HG03066 (cell line): ENCODE data around the gene RSPH1.
"Not testable (repeated sequence)": the region's sequence is repeated elsewhere in the genome, so short reads cannot be mapped to it uniquely, and the experiment has no call there.

ENCODE experiments used
- ATAC-seq: cut with Tn5 transposase; IDR thresholded peaks from one replicate; pipeline ENCODE4 v1.9.1; 2021; ENCODE audit warnings: low read depth; ENCODE audit not compliant: unreplicated experiment

Gene RSPH1

GRCh38 chr21:42489991-42490390 is 6.0 kb downstream of the RSPH1 start:
- no peak for ATAC-seq

- ATAC-seq: no peak
Measured at GRCh38 chr21:42489006-42489563, 6.9 kb downstream of the RSPH1 start.

- ATAC-seq: no peak
Measured at GRCh38 chr21:42486531-42486930, 9.5 kb downstream of the RSPH1 start.

GRCh38 chr21:42486072-42486471 is 10.0 kb downstream of the RSPH1 start:
- ATAC-seq: no peak

DNA sequence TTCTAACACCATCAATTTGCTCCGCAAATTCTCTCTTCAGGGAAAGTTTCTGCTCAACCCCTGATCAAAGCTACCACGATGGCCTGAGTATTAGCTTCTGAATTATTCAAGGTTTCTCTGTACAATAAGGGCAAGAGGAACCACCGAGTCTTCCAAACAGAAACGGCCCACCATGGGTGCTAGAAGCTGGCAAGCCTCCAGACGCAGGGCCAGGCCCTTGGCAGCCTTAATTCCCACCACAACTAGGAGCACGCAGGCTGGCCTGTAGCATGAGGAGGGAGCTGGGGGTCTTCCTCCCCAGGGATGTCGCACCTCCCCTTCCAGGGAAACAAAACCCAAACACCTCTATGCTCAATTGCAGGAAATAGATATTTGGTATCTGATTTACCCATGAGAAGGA is 11.1 kb downstream of the RSPH1 start:
- ATAC-seq: no peak

DNA sequence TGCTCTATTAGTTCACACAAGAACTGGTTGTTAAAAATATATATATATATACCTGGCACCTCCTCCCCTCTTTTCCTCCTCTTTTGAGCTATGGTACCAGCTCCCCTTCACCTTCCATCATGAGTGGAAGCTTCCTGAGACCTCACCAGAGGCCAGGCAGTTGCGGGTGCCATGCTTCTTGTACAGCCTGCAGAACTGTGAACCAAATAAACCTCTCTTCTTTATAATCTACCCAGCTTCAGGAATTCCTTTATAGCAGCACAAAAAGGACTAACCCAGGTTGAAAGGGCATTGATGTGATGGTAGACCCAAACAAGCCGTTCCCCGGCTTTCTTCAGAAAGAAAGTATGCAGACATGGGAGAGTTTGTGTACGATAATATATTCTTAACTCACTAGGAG is 14.9 kb downstream of the RSPH1 start:
- ATAC-seq: no peak

DNA sequence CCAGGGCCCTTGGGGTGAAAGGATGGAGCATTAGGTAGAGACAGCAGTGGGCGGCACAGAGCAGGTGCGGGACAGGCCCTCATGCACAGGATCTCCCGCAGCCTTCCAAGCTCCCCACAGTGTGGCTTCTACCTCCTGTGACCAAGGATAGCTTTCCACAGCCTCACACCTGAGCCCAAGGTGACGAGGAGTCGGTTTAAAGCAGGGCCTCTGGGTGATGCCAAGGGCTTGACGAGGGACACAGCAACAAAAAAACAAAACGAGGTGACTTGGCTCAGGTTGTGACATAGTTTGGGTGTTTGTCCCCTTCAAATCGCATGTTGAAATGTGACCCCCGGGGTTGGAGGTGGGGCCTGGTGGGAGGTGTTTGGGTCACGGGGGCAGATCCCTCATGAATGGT is 15.3 kb downstream of the RSPH1 start:
- no peak for ATAC-seq

GRCh38 chr21:42479582-42479981 is 16.4 kb downstream of the RSPH1 start:
- no peak for ATAC-seq

DNA sequence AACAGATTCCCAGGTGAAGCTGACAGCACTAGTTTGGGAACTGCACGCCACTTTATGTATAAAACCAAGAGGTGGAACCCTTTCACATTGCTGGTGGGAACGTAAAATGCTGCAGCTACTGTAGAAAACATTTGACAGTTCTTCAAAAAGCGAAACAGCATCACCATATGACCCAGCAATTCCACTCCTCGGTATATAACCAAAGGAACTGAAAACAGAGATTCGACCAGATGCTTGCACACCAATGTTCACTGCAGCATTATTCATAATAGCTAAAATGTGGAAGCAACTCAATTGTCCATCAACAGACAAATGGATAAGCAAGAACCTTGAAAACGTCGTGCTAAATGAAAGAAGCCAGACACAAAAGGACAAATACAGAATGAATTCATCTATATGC is 17.5 kb downstream of the RSPH1 start:
- no peak for ATAC-seq

GRCh38 chr21:42476388-42477331 is 19.4 kb downstream of the RSPH1 start:
- no peak for ATAC-seq

- ATAC-seq: no peak
Measured at GRCh38 chr21:42475526-42476387, 20.3 kb downstream of the RSPH1 start.

DNA sequence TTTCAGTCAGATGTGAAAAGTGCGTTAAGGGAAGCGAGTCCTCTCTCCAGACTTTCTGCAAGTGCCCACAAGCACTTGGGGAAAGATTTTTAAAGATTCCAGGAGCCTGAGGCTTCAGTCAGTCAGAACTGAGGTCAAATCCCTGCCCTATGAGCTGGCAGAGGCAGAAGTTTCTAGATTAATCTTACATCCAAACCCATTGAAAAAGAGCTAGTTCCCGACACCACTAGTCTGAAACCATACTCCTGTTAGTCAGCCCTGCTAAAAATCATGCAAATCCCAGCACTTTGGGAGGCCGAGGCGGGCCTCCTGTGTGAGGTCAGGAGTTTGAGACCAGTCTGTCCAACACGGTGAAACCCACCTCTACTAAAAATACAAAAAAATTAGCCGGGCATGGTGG is 21.0 kb downstream of the RSPH1 start:
- ATAC-seq: no peak

- no peak for ATAC-seq
Measured at GRCh38 chr21:42474043-42474831, 21.8 kb downstream of the RSPH1 start.

DNA sequence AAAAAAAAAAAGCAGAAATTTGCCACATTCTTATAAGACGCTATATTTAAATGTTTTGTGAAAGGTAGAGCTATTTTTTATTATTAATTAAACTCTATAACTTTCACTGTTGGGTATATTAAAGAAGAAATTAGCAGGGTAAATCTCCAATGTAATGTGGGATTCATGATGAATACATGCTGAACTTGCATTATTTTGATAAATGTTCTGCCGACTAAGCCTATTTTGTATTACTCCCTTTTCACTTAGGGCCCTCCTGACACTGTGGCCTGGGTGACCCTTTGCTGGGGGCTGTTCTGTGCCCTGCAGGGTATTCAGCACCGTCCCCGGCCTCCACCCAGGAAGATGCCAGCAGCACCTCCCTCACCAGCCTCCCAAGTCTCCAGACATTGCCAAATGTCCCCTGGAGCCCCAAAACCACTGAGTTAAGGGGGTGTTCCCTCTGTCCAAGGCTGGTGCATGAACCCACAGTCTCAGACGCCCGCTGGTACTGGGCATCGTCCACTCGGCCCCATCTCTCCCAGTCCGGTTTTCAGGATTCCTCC is 22.5 kb downstream of the RSPH1 start:
- no peak for ATAC-seq

- no peak for ATAC-seq
Measured at GRCh38 chr21:42472521-42472920, 23.5 kb downstream of the RSPH1 start.

DNA sequence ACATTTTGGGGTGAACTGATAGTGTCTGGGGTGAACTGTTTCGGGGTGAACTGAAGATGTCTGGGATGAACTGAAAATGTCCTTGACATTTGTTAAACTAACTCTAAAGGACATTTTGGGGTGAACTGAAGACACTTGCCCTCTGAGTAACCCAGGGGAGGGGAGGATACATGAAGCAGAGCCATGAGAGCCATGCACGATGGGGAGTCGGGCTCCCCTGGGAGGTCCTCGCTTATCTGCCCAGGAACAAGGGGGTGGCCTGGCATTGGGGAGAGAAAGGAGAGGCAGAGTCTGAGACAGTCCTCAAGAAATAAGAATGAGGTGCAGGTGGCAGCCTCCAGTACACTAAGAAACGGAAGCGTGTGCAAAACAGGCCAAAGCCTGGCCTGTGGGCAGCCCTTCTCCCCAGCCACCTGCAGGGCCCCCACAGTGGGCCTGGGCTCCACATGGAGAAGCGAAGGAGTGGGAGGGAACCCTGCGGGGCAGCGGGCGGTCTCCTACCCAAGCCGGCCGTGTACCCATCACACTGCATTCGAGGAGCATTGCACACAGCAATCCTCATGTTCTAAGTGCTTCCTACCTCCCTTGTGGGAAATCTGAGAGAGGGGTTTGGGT is 24.2 kb downstream of the RSPH1 start:
- no peak for ATAC-seq

DNA sequence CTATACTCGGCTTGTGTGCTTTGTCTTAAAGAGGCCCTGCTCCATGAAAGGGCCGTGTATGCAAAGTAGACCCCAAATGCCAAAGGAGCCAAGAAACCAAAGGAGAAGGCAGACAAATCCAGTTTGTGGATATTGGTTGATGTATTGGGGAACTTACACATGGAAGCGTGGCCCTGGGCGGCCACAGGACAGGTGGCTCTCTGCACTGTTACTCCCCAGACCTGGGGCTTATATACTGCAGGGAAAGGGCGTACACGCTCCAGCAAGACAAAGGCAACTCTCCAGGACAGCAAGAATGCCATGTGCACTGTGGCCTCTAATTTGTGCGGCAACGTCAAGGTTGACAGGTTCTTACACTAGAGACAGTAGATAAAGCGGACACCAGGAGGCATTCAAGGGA is 24.8 kb downstream of the RSPH1 start:
- no peak for ATAC-seq

- not testable (repeated sequence) for ATAC-seq
Measured at GRCh38 chr21:42469726-42470125, 26.3 kb downstream of the RSPH1 start.

DNA sequence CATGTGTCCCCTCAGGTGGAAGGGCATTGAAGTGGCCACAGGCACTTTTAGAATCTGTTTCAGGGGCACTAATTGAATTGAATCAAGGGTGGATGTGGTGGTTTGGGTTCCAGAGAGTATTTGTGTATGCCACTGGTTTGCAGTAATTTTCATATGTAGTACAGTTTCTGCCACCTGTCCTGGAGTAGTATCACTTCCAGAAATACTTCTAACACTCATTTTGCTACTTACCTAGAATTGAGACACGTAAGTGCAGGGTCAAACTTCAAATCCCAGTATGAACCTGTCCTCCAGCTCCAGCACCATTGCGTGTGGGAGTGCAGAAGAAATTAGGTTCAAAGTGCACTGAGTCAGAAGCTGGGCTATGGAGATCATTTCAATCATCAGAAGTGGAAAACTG is 26.8 kb downstream of the RSPH1 start:
- ATAC-seq: peak; percentile 51
